ENCODE measurements around the gene TMEM94. TPM values are rescaled to one million over a fixed set of nuclear protein-coding genes. Genes with fewer than 3 reads are reported as not detected.

Gene TMEM94
- total RNA-seq, 4 donors from 2014 or later: 31.0 to 50.3 (median 42.8) TPM

DNA sequence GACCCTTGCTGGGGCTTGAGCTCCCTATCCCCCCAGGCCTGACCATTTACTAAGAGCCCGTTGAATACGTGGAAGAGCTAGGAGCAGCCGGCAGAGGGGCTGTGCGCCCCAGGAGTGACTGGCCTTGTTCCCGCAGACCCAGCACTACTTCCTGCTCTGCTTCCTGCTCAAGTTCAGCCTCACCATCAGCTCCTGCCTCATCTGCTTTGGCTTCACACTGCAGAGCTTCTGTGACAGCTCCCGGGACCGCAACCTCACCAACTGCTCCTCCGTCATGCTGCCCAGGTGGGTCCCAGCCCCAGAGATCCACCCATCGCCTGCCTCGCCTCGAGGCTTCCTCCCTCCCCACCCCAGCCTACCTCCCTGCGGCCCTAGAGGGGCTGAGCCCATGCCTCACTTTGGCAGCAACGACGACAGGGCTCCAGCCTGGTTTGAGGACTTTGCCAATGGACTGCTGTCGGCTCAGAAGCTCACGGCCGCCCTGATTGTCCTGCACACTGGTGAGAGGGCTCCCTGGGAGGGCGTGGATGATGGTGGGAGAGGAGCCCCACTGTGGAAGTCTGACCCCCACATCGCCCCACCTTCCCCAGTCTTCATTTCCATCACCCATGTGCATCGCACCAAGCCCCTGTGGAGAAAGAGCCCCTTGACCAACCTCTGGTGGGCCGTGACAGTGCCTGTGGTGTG lies 41.7 kb downstream of the TMEM94 start:
- no peak for TF ChIP-seq POLR2A (IDR thresholded peaks at IDR 0.05)
- TF ChIP-seq EP300 (IDR thresholded peaks at IDR 0.05): no peak
- no peak for TF ChIP-seq POLR2AphosphoS5 (IDR thresholded peaks at IDR 0.05)
- TF ChIP-seq CTCF (IDR thresholded peaks at IDR 0.05): no peak
- peaks cover 0 to 49% (median 9%) of the 10 kb centered on the region in 3 donors for H3K4me1 ChIP-seq
- H3K27ac ChIP-seq: peak overlapping the region in 3 of 4 donors; percentile 70 to 74 (median 73)
- no peak for ATAC-seq
- 60 to 94% methylated on average over 2 to 6 of the region's 21 CpGs for WGBS, 2 donors (ENCODE audit: low coverage in 1 of 2)
- no peaks in the 10 kb centered on the region for H3K27me3 ChIP-seq
- no peak overlapping the region for H3K4me3 ChIP-seq
- H3K9me3 ChIP-seq: no peaks in the 10 kb centered on the region
- peaks cover 0 to 98% of the 10 kb centered on the region in 2 donors for H3K36me3 ChIP-seq

DNA sequence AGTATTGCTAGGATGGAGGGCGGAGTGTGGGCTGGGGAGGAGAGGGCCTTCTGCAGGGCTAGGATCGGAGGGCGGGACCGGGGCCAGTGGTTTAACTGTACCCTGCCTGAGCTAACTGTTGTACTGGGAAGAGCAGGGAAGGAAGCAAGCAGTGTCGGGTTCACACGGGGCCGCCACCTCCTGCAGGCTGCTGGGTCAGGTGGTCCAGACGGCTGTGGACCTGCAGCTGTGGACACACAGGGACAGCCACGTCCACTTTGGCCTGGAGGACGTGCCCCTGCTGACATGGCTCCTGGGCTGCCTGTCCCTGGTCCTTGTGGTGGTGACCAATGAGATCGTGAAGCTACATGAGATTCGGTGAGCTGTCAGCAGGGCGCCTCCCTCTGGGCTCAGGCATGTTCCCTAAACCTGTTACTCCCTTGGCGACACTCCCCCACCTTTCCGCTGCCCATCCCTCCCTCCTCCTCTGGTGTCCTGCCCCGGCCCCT lies 42.3 kb downstream of the TMEM94 start:
- no peak for TF ChIP-seq CTCF (IDR thresholded peaks at IDR 0.05)
- no peak for TF ChIP-seq POLR2AphosphoS5 (IDR thresholded peaks at IDR 0.05)
- no peak for TF ChIP-seq POLR2A (IDR thresholded peaks at IDR 0.05)
- no peak for TF ChIP-seq EP300 (IDR thresholded peaks at IDR 0.05)
- H3K4me1 ChIP-seq: peaks cover 0 to 51% (median 9%) of the 10 kb centered on the region in 3 donors
- no peak overlapping the region for H3K4me3 ChIP-seq
- ATAC-seq: no peak
- H3K27me3 ChIP-seq: no peaks in the 10 kb centered on the region
- H3K9me3 ChIP-seq: no peaks in the 10 kb centered on the region
- H3K36me3 ChIP-seq: peaks cover 0 to 98% of the 10 kb centered on the region in 2 donors
- peak overlapping the region in 3 of 4 donors; percentile 70 to 74 (median 73) for H3K27ac ChIP-seq
- WGBS, 2 donors (ENCODE audit: low coverage in 1 of 2): 47% methylated on average over 4 of the region's 16 CpGs; no CpG with 5 or more reads in 1 of the 2 donors

GRCh38 chr17:75499313-75500022 lies 43.0 kb downstream of the TMEM94 start:
- peaks cover 0 to 98% of the 10 kb centered on the region in 2 donors for H3K36me3 ChIP-seq
- peaks cover 0 to 58% (median 9%) of the 10 kb centered on the region in 3 donors for H3K4me1 ChIP-seq
- H3K4me3 ChIP-seq: no peak overlapping the region
- H3K27ac ChIP-seq: peak overlapping the region in 3 of 4 donors; percentile 70 to 74 (median 73)
- H3K9me3 ChIP-seq: no peaks in the 10 kb centered on the region
- TF ChIP-seq POLR2A (IDR thresholded peaks at IDR 0.05) (no peak), POLR2AphosphoS5 (IDR thresholded peaks at IDR 0.05) (no peak), CTCF (IDR thresholded peaks at IDR 0.05) (no peak), EP300 (IDR thresholded peaks at IDR 0.05) (no peak)
- ATAC-seq: no peak
- no peaks in the 10 kb centered on the region for H3K27me3 ChIP-seq
- 40 to 60% methylated on average over 1 to 4 of the region's 16 CpGs for WGBS, 2 donors (ENCODE audit: low coverage in 1 of 2)

DNA sequence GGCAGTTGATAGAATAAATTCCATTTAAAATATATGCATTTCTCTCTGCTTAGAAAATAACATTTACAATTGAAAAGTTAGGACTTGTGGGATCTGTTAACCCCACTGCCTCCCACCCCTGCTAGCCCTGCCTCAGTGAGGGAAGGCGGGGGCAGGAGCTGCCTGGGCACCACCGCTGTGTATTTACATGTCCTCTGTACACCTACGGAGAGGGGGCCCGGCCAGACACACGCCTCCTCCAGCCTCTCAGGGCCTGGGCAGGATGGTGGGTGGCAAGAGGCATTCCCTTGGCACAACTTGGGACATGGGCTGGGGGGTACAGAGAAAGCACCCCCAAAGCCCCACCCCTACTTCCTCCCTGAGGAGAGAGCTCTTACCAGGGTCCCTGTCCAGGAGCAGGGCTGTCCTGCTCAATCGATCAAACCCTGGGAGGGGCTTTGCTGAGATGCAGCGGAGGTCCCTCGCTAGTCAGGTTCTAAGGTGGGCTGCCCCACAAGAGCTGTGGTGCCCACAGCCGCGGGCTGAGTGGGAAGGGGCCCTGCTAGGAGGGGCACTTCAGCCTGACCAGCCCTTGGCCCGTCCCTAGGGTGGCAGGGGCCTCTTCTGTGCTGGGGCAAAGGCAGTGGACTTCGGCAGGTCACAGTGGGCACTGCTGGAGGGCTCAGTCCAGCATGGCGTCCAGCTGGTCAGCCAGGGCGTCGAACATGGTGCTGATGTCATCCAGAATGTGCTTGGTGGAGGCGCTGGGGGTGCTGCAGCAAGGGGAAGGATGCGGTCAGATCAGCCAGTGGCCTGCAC lies 44.2 kb downstream of the TMEM94 start:
- Histone ChIP-seq H3K27me3 (no peaks in the 10 kb centered on the region), H3K36me3 (peaks cover 0 to 98% of the 10 kb centered on the region in 2 donors), H3K4me3 (no peak overlapping the region), H3K9me3 (no peaks in the 10 kb centered on the region), H3K4me1 (peaks cover 0 to 63% (median 9%) of the 10 kb centered on the region in 3 donors), H3K27ac (peak overlapping the region in 3 of 4 donors; percentile 70 to 74 (median 73))
- TF ChIP-seq EP300 (IDR thresholded peaks at IDR 0.05) (no peak), POLR2AphosphoS5 (IDR thresholded peaks at IDR 0.05) (no peak), CTCF (IDR thresholded peaks at IDR 0.05) (no peak), POLR2A (IDR thresholded peaks at IDR 0.05) (no peak)
- no CpG with 5 or more reads among the region's 17 CpGs for WGBS, 2 donors (ENCODE audit: low coverage in 1 of 2)
- ATAC-seq: no peak

Measured in gastroesophageal sphincter (tissue), 4 donors.